SKM-1 (cell line): Measurements from ENCODE around the gene NUP50.

Experiments used
- DNase-seq: peaks from one replicate; lab custom pipeline; 2025; ENCODE audit not compliant: unreplicated experiment; lab: John Stamatoyannopoulos, UW

NUP50 gene

GRCh38 chr22:45192701-45193187 is 29.0 kb downstream of the NUP50 start:
- DNase-seq, result no peak

GRCh38 chr22:45194686-45195085 is 31.0 kb downstream of the NUP50 start:
- no peak for DNase-seq

- no peak for DNase-seq
Measured at GRCh38 chr22:45195616-45196015, 31.9 kb downstream of the NUP50 start.

GRCh38 chr22:45196308-45196707 is 32.6 kb downstream of the NUP50 start:
- no peak for DNase-seq

- no peak for DNase-seq
Measured at GRCh38 chr22:45196926-45197605, 33.3 kb downstream of the NUP50 start.

GRCh38 chr22:45197606-45198462 is 34.1 kb downstream of the NUP50 start:
- DNase-seq, result no peak

- no peak for DNase-seq
Measured at GRCh38 chr22:45198463-45198795, 34.7 kb downstream of the NUP50 start.

- no peak for DNase-seq
Measured at GRCh38 chr22:45199723-45200122, 36.0 kb downstream of the NUP50 start.

- DNase-seq, result no peak
Measured at GRCh38 chr22:45200230-45200629, 36.5 kb downstream of the NUP50 start.

GRCh38 chr22:45200860-45201511 is 37.3 kb downstream of the NUP50 start:
- no peak for DNase-seq

GRCh38 chr22:45201678-45202332 is 38.1 kb downstream of the NUP50 start:
- no peak for DNase-seq

GRCh38 chr22:45202333-45203149 is 38.8 kb downstream of the NUP50 start:
- DNase-seq, result no peak

- DNase-seq, result no peak
Measured at GRCh38 chr22:45203150-45203951, 39.6 kb downstream of the NUP50 start.

- DNase-seq, result no peak
Measured at GRCh38 chr22:45204241-45204640, 40.5 kb downstream of the NUP50 start.

- DNase-seq, result no peak
Measured at GRCh38 chr22:45204819-45205218, 41.1 kb downstream of the NUP50 start.

GRCh38 chr22:45205276-45205925 is 41.7 kb downstream of the NUP50 start:
- DNase-seq, result no peak

GRCh38 chr22:45206233-45206632 is 42.5 kb downstream of the NUP50 start:
- no peak for DNase-seq

GRCh38 chr22:45207533-45207932 is 43.8 kb downstream of the NUP50 start:
- DNase-seq, result no peak

- no peak for DNase-seq
Measured at GRCh38 chr22:45207981-45208664, 44.4 kb downstream of the NUP50 start.
